AG04449 (cell line): ENCODE data around the gene R3HDM2.

Source experiments
- CTCF ChIA-PET: fragments of 350-600 bp; formaldehyde crosslinking; extraction: SDS; loops from one replicate; lab custom pipeline; 2021; ENCODE audit warnings: antibody characterized with exemption; lab: Yijun Ruan, JAX
- POLR2A ChIA-PET: fragments of 400-600, 350-600 bp; formaldehyde crosslinking; extraction: SDS; loops from one replicate; lab custom pipeline; 2020; ENCODE audit warnings: antibody characterized with exemption, inconsistent platforms; lab: Yijun Ruan, JAX
- DNase-seq: peaks from one replicate; pipeline ENCODE4 v3.0.0-alpha.2; 2010; ENCODE audit warnings: low read depth, low spot score
- H3K4me3 ChIP-seq: 2 replicates; pipeline ENCODE4 v1.5.1; 2011; ENCODE audit warnings: low read depth, mild to moderate bottlenecking, control low read depth, low read length
- TF ChIP-seq, protein P1 (sequence below): IDR thresholded peaks from one replicate; pipeline ENCODE4 v1.5.1; 2011; ENCODE audit warnings: mild to moderate bottlenecking, moderate library complexity, low read length, control low read depth, inconsistent platforms; ENCODE audit not compliant: insufficient read depth; ENCODE audit errors: missing control alignments

R3HDM2 gene

GRCh38 chr12:57330992-57331391 is 99.9 kb downstream of the R3HDM2 start:
- DNase-seq: no peak
- TF ChIP-seq, protein P1, sequence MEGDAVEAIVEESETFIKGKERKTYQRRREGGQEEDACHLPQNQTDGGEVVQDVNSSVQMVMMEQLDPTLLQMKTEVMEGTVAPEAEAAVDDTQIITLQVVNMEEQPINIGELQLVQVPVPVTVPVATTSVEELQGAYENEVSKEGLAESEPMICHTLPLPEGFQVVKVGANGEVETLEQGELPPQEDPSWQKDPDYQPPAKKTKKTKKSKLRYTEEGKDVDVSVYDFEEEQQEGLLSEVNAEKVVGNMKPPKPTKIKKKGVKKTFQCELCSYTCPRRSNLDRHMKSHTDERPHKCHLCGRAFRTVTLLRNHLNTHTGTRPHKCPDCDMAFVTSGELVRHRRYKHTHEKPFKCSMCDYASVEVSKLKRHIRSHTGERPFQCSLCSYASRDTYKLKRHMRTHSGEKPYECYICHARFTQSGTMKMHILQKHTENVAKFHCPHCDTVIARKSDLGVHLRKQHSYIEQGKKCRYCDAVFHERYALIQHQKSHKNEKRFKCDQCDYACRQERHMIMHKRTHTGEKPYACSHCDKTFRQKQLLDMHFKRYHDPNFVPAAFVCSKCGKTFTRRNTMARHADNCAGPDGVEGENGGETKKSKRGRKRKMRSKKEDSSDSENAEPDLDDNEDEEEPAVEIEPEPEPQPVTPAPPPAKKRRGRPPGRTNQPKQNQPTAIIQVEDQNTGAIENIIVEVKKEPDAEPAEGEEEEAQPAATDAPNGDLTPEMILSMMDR: no peak
- POLR2A ChIA-PET: no interaction called here
- H3K4me3 ChIP-seq: no peak overlapping the region
- CTCF ChIA-PET: interaction anchor here (0.6 kb wide), 1 partner anchor 22 kb away, joined by 3 read pairs; no protein-coding TSS in a partner anchor

GRCh38 chr12:57329219-57329618 is 101.6 kb downstream of the R3HDM2 start:
- ChIA-PET POLR2A (no interaction called here), CTCF (interaction anchor here (1.5 kb wide), 1 partner anchor 123 kb away, joined by 3 read pairs; no protein-coding TSS in a partner anchor)
- no peak overlapping the region for H3K4me3 ChIP-seq
- TF ChIP-seq, protein P1: no peak
- no peak for DNase-seq

DNA sequence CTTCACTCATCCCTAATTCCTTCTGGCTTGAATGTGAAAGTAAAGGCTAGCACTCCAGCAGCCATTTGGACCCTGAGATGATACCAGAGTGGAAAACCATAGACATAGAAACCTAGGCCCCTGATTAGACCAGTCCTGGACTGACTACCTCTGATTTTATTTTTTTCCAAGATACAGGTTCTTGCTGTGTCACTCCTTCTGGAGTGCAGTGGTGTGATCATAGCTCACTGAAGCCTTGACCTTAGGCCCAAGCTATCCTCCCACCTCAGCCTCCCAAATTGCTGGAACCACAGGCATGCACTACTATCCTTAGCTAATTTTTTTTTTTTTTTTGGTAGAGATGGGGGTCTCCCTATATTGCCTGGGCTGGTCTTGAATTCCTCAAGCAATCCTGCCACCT is 105.4 kb downstream of the R3HDM2 start:
- no peak overlapping the region for H3K4me3 ChIP-seq
- TF ChIP-seq, protein P1: no peak
- CTCF ChIA-PET: interaction anchor here (1.7 kb wide), 1 partner anchor 18 kb away, joined by 4 read pairs; no protein-coding TSS in a partner anchor
- POLR2A ChIA-PET: no interaction called here
- no peak for DNase-seq

DNA sequence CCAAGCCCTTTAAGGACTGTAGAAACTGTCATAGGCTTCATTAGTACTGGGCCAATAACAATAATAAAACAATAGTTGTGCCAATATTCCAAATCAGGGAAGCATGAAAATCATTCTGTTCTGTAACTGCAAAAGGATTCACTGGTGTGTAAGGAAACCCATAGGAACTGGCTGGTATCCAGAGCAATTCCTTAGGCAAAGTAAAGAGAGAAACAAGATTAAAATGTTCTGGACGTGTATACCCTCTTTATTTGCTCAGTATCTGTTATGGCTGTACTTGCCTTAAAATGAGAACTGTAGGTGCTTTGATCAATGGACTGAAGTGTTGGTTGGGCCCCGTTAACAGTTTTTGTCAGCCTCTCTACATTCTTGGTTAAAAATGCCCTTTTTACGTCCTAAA is 107.4 kb downstream of the R3HDM2 start:
- CTCF ChIA-PET: interaction anchor here (6.5 to 8.0 kb wide), 2 partner anchors 15 to 129 kb away, joined by 33 to 51 read pairs; no protein-coding TSS in a partner anchor
- POLR2A ChIA-PET: no interaction called here
- TF ChIP-seq, protein P1: no peak
- DNase-seq: no peak
- no peak overlapping the region for H3K4me3 ChIP-seq

- TF ChIP-seq, protein P1: no peak
- ChIA-PET POLR2A (no interaction called here), CTCF (interaction anchor here (6.5 to 8.0 kb wide), 2 partner anchors 12 to 132 kb away, joined by 33 to 51 read pairs; no protein-coding TSS in a partner anchor)
- no peak overlapping the region for H3K4me3 ChIP-seq
- no peak for DNase-seq
Measured at GRCh38 chr12:57320639-57321038, 110.2 kb downstream of the R3HDM2 start.

DNA sequence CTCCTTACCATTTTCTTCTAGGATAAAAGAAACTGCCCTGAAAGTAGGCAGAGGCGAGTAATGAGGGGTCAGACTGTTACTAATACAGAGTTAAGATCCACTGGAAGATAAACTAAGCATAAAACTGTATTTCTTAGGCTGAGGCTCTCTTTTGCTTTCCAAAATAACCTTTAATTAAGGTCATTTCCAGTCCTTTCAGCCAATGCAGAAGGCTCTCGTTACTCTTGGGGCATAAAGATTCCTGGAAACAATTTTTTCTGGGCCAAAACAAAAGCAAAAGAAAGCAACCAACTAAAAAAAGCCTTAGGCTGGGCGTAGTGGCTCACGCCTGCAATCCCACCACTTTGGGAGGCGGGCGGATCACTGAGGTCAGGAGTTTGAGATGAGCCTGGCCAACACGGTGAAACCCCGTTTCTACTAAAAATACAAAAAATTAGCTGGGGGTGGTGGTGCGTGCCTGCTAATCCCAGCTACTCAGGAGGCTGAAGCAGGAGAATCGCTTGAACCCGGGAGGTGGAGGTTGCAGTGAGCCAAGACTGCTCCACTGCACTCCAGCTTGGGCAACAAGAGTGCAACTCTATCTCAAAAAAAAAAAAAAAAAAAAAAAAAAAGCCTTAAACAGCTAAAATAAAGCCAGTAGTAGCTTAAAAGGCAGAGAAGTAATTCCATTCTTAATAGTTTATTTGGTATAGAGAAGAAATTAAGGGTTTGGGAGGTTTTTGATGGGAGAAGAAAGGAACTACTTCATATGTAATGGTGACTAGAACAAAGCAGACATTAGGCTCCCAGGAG is 111.0 kb downstream of the R3HDM2 start:
- no peak for DNase-seq
- ChIA-PET CTCF (interaction anchor here (1.1 to 8.0 kb wide), 3 partner anchors 12 to 133 kb away, joined by 3 to 51 read pairs (median 33); no protein-coding TSS in a partner anchor), POLR2A (no interaction called here)
- H3K4me3 ChIP-seq: no peak overlapping the region
- TF ChIP-seq, protein P1: no peak
